Duodenal mucosa (tissue), 2 donors: ENCODE measurements around the gene SUPT3H.
"Not testable (repeated sequence)": the region's sequence is repeated elsewhere in the genome, so short reads cannot be mapped to it uniquely, and the experiment has no call there.

Experiments used
- H3K27ac ChIP-seq: one replicate; pipeline ENCODE4 v1.7.0; 2013; ENCODE audit warnings: low read depth, low read length
- H3K27me3 ChIP-seq, 2 donors: one replicate each; pipeline ENCODE4 v1.7.0; 2013; ENCODE audit warnings: low read length in 2 of 2, control low read depth in 1 of 2; ENCODE audit not compliant: insufficient read depth in 2 of 2, control insufficient read depth in 1 of 2
- H3K36me3 ChIP-seq, 2 donors: one replicate each; pipeline ENCODE4 v1.7.0; 2013; ENCODE audit warnings: low read length in 2 of 2, control low read depth in 1 of 2; ENCODE audit not compliant: insufficient read depth in 2 of 2, control insufficient read depth in 1 of 2
- H3K4me1 ChIP-seq, 2 donors: one replicate each; pipeline ENCODE4 v1.7.0; 2013; ENCODE audit warnings: low read length in 2 of 2, control low read depth in 1 of 2; ENCODE audit not compliant: insufficient read depth in 2 of 2, control insufficient read depth in 1 of 2
- H3K4me3 ChIP-seq, 2 donors: one replicate each; pipeline ENCODE4 v1.7.0; 2013; ENCODE audit warnings: low read length in 2 of 2, low read depth in 1 of 2
- H3K9ac ChIP-seq, 2 donors: one replicate each; pipeline ENCODE4 v1.7.0; 2013; ENCODE audit warnings: low read length in 2 of 2, low read depth in 1 of 2
- H3K9me3 ChIP-seq, 2 donors: one replicate each; pipeline ENCODE4 v1.7.0; 2013; ENCODE audit warnings: low read length in 2 of 2, control low read depth in 1 of 2; ENCODE audit not compliant: control insufficient read depth in 1 of 2

SUPT3H gene

DNA sequence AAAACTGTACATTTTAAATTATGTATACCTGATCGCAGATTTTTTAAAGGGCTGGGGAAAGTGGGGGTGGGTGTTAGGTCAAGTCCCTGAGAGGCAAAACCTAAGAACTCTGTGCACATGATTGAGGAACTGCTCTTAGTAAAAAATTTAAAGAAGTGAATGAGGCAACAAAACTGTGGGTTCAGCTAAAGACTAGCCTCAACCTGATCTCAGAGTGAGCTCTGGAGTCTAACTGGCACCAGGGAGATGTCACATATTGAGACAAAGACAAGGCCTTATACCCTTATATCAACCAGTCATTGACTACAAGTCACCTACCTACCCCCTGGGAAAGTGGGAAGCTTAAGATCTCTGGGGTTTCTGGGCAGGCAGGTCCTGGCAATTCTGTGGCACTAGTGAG lies 77.0 kb downstream of the SUPT3H start:
- Histone ChIP-seq H3K27ac (no peak overlapping the region), H3K9me3 (no peaks in the 10 kb centered on the region), H3K4me1 (no peaks in the 10 kb centered on the region), H3K36me3 (no peaks in the 10 kb centered on the region), H3K4me3 (no peak overlapping the region), H3K27me3 (no peaks in the 10 kb centered on the region), H3K9ac (no peak overlapping the region)

DNA sequence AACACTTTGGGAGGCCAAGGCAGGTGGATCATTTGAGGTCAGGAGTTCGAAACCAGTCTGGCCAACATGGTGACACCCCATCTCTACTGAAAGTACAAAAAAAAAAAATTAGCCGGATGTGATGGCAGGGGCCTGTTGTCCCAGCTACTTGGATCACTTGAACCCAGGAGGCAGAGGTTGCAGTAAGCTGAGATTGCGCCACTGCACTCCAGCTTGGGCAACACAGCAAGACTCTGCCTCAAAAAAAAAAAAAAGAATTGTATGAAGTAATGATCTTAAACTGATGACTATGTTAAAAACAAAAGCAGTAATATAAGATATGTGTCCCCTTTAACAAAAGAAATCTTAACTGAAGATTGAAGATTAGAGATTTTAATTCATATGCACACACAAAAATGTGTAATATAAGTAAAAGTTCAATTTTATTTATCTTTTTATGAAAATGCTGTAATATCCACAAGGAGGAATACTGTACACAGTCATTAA lies 78.6 kb downstream of the SUPT3H start:
- Histone ChIP-seq H3K4me1 (no peaks in the 10 kb centered on the region), H3K4me3 (no peak overlapping the region), H3K27me3 (no peaks in the 10 kb centered on the region), H3K27ac (no peak overlapping the region), H3K9ac (no peak overlapping the region), H3K9me3 (no peaks in the 10 kb centered on the region), H3K36me3 (no peaks in the 10 kb centered on the region)

DNA sequence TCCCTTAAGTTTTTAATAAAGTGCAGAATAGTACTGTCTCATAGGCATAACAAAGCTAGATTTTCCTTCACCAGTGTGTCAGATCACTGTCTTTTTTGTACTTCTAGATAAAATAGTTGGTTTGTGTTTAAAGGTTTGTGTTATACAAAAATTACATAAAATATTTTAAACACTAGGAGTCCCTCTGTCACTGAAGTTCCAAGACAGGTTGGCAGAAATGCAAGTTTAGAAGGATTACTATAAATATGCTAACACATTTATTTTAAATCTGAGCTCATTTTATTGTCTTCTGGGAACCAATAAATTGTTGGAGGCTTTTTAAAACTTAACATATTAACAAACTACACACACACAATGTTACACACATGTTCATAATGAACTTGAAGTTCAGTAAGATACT lies 80.4 kb downstream of the SUPT3H start:
- no peaks in the 10 kb centered on the region for H3K4me1 ChIP-seq
- H3K27me3 ChIP-seq = no peaks in the 10 kb centered on the region
- H3K36me3 ChIP-seq = no peaks in the 10 kb centered on the region
- no peak overlapping the region for H3K4me3 ChIP-seq
- no peaks in the 10 kb centered on the region for H3K9me3 ChIP-seq
- no peak overlapping the region for H3K27ac ChIP-seq
- H3K9ac ChIP-seq = no peak overlapping the region

DNA sequence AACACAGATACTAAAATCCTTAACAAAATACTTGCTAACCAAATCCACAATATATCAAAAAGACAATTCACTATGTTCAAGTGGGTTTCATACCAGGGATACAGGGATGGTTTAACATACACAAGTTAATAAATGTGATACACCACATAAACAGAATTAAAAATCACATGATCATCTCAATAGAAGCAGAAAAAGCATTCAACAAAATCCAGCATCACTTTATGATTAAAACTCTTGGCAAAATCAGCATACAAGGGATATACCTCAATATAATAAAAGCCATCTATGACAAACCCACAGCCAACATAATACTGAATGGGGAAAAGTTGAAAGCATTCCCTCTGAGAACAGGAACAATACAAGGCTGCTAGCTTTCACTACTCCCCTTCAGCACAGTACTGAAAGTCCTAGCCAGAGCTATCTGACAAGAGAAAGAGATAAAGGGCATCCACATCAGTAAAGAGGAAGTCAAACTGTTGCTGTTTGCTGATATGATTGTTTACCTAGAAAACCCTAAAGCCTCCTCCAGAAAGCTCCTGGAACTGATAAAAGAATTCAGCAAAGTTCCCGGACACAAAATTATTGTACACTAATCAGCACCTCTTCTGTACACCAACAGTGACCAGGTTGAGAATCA lies 83.6 kb downstream of the SUPT3H start:
- not testable (repeated sequence) for H3K36me3 ChIP-seq, H3K4me1 ChIP-seq, H3K9me3 ChIP-seq, H3K27me3 ChIP-seq, H3K27ac ChIP-seq, H3K4me3 ChIP-seq, H3K9ac ChIP-seq

DNA sequence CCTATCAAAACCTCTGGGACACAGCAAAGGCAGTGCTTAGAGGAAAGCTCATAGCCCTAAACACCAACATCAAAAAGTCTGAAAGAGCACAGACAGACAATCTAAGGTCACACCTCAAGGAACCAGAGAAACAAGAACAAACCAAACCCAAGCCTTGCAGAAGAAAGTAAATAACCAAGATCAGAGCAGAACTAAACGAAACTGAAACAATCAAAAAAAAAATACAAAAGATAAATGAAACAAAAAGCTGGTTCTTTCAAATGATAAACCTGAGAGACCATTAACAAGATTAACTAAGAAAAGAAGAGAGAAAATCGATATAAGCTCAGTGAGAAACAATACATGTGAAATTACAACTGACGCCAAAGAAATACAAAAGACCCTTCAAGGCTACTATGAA lies 84.4 kb downstream of the SUPT3H start:
- H3K9ac ChIP-seq = no peak overlapping the region
- no peaks in the 10 kb centered on the region for H3K9me3 ChIP-seq
- H3K27ac ChIP-seq = no peak overlapping the region
- no peaks in the 10 kb centered on the region for H3K36me3 ChIP-seq
- no peak overlapping the region for H3K4me3 ChIP-seq
- no peaks in the 10 kb centered on the region for H3K27me3 ChIP-seq
- H3K4me1 ChIP-seq = no peaks in the 10 kb centered on the region

DNA sequence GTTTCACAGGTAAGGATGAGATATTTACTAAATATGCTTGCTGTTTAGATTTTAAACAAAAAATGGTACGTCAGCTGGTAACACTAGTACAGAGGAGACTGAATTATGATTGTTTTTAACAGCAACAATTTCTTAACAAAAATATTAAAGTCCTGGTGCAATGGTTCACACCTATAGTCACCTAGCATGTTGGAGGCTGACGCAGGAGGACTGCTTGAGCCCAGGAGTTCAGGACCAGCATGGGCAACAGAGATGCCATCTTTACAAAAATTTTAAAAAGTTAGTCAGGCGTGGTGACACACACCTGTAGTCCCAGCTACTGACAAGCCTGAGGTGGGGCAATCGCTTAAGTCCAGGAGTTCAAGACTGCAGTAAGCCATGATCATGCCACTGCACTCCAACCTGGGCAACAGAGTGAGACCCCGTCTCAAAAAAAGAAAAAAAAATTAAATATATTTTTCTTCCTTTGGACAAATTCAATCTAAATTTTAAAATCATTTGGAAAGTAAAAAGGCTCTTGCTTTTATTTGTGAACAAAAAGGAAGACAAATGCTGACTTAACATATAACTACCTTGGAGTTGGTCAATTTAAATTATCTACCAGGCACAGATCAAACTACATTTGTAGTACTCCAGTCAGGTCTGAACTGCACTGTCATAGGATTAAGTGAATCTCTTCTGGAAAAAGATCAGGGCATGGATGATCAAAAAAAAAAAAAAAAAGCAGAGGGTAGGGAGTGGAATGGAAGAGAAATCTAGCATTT lies 87.8 kb downstream of the SUPT3H start:
- Histone ChIP-seq H3K9me3 (no peaks in the 10 kb centered on the region), H3K4me3 (no peak overlapping the region)

DNA sequence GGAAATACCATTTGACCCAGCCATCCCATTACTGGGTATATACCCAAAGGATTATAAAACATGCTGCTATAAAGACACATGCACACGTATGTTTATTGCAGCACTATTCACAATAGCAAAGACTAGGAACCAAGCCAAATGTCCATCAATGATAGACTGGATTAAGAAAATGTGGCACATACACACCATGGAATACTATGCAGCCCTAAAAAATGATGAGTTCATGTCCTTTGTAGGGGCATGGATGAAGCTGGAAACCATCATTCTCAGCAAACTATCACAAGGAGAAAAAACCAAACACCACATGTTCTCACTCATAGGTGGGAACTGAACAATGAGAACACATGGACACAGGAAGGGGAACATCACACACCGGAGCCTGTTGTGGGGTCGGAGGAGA lies 91.0 kb downstream of the SUPT3H start:
- H3K27me3 ChIP-seq, H3K9ac ChIP-seq, H3K9me3 ChIP-seq, H3K4me1 ChIP-seq, H3K4me3 ChIP-seq, H3K36me3 ChIP-seq, H3K27ac ChIP-seq: not testable (repeated sequence)

More for the DNA sequence above, 87.8 kb downstream of the SUPT3H start:
- Histone ChIP-seq H3K27me3 (no peaks in the 10 kb centered on the region), H3K9ac (no peak overlapping the region), H3K4me1 (no peaks in the 10 kb centered on the region), H3K36me3 (no peaks in the 10 kb centered on the region), H3K27ac (no peak overlapping the region)

DNA sequence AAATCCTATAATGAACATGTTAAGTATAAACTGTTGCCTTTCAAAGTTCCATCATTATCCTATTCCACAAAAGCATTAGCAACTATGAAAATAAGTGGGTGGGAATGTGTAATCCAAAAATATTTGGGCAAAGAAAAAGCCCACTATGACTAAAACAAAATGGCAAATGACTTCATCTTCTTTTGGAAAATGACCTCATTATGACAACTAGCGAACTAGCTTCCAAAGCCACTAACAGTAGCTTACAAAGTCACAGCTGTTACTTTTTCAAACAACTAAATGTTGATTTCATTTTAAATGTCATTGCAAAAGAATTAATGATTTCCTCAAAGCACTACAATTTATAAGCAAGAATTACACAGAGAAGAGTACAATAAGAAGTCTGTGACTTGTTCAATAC lies 99.4 kb downstream of the SUPT3H start:
- no peaks in the 10 kb centered on the region for H3K4me1 ChIP-seq
- H3K9me3 ChIP-seq = no peaks in the 10 kb centered on the region
- H3K27me3 ChIP-seq = no peaks in the 10 kb centered on the region
- H3K27ac ChIP-seq = no peak overlapping the region
- no peaks in the 10 kb centered on the region for H3K36me3 ChIP-seq
- no peak overlapping the region for H3K9ac ChIP-seq
- H3K4me3 ChIP-seq = no peak overlapping the region

DNA sequence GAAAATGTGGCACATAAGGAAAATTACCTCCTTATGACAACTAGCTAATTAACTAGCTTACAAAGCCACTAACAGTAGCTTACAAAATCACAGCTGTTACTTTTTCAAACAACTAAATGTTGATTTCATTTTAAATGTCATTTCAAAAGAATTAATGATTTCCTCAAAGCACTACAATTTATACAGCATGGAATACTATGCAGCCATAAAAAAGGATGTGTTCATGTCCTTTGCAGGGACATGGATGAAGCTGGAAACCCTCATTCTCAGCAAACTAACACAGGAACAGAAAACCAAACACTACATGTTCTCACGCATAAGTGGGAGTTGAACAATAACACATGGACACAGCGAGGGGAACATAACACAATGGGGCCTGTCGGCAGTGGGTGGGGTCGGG lies 100.0 kb downstream of the SUPT3H start:
- H3K27ac ChIP-seq, H3K27me3 ChIP-seq, H3K4me3 ChIP-seq, H3K9ac ChIP-seq, H3K9me3 ChIP-seq, H3K4me1 ChIP-seq, H3K36me3 ChIP-seq: not testable (repeated sequence)

DNA sequence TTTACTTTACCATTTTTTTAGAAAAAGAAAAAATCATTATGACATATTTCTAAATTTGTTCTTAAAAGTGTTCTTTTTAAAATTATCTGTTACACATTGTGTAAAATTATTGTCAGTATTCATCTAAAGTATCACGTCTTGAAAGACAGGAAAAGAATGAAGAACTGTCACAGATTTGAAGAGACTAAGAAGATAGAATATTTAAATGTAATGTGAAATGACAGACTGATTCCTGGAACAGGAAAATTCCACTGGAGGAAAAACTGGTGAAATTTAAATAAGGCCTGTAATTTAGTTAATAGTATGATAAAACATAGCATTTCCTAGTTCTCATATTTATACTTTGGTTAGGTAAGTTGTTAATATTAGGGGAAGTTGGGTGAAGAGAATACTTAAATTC lies 102.4 kb downstream of the SUPT3H start:
- Histone ChIP-seq H3K4me1 (no peaks in the 10 kb centered on the region), H3K4me3 (no peak overlapping the region), H3K27me3 (no peaks in the 10 kb centered on the region), H3K36me3 (peaks cover 0 to 5% of the 10 kb centered on the region in 2 donors), H3K9me3 (peaks cover 0 to 5% of the 10 kb centered on the region in 2 donors), H3K27ac (no peak overlapping the region), H3K9ac (no peak overlapping the region)
